DND-41 (cell line): ENCODE results near the gene SMCO4.

Experiments used
- CTCF ChIP-seq: IDR thresholded peaks from 2 replicates; pipeline ENCODE4 v1.5.1; 2012; ENCODE audit warnings: borderline replicate concordance, low read length, moderate library complexity, mild to moderate bottlenecking; ENCODE audit not compliant: poor library complexity, severe bottlenecking; ENCODE audit errors: extremely low read depth
- EZH2 ChIP-seq: IDR thresholded peaks from 3 replicates; pipeline ENCODE4 v1.6.1; 2012; ENCODE audit warnings: borderline replicate concordance, low read depth, mild to moderate bottlenecking, moderate library complexity, low read length, inconsistent platforms; ENCODE audit not compliant: severe bottlenecking

GRCh38 chr11:93492464-93493251 lies 50.5 kb downstream of the SMCO4 start:
- TF ChIP-seq EZH2: no peak
- TF ChIP-seq CTCF: no peak
